CD14-positive monocyte (primary cell): ENCODE measurements around the gene CAND1. TPM values are rescaled to one million over a fixed set of nuclear protein-coding genes. Genes with fewer than 3 reads are reported as not detected.

Experiments
- DNase-seq, 3 donors: peaks; one replicate each; pipeline ENCODE4 v3.0.0-alpha.2; 2011 to 2022
- H2AFZ ChIP-seq: 2 replicates; pipeline ENCODE4 v1.6.0; 2012; ENCODE audit warnings: mild to moderate bottlenecking, low read depth, low read length, inconsistent platforms; ENCODE audit not compliant: insufficient read depth, poor library complexity, severe bottlenecking
- H3K27ac ChIP-seq, 2 donors: 1 replicate in 1 of 2; 2 replicates in 1 of 2; pipeline ENCODE4 v1.5.1; 2012 to 2013; ENCODE audit warnings: low read length in 2 of 2, control low read depth in 1 of 2, inconsistent platforms in 1 of 2, low read depth in 1 of 2, mild to moderate bottlenecking in 1 of 2
- H3K27me3 ChIP-seq, 2 donors: one replicate each; pipeline versions ENCODE4 v1.6.0 to v1.6.1; 2011 to 2013; ENCODE audit warnings: low read length in 2 of 2; ENCODE audit not compliant: control insufficient read depth in 2 of 2, insufficient read depth in 2 of 2
- H3K36me3 ChIP-seq, 2 donors: replicated peaks in 1 of 2; 1 replicate in 1 of 2; 2 replicates in 1 of 2; pipeline versions ENCODE4 v1.5.1 to v1.6.1; 2012 to 2013; ENCODE audit warnings: low read length in 2 of 2, control low read depth in 1 of 2, inconsistent platforms in 1 of 2, mild to moderate bottlenecking in 1 of 2; ENCODE audit not compliant: insufficient read depth in 2 of 2, control insufficient read depth in 1 of 2
- H3K4me1 ChIP-seq, 2 donors: 1 replicate in 1 of 2; 2 replicates in 1 of 2; pipeline versions ENCODE4 v1.5.1 to v1.6.1; 2012 to 2013; ENCODE audit warnings: low read length in 2 of 2, control low read depth in 1 of 2, inconsistent platforms in 1 of 2, mild to moderate bottlenecking in 1 of 2, moderate library complexity in 1 of 2; ENCODE audit not compliant: insufficient read depth in 2 of 2, control insufficient read depth in 1 of 2
- H3K4me2 ChIP-seq: replicated peaks from 2 replicates; pipeline ENCODE3; 2012; ENCODE audit warnings: low read length, moderate library complexity, mild to moderate bottlenecking; ENCODE audit not compliant: poor library complexity, severe bottlenecking; ENCODE audit errors: extremely low read depth
- H3K4me3 ChIP-seq, 3 experiments: fragments of 200-600 bp in 1 of 3; sonication (generic) in 1 of 3; replicated peaks in 1 of 3; 1 replicate in 2 of 3; 2 replicates in 1 of 3; pipeline ENCODE4 v1.5.1; 2011 to 2013; ENCODE audit warnings: low read length in 3 of 3, mild to moderate bottlenecking in 3 of 3, control low read depth in 2 of 3, low read depth in 2 of 3, inconsistent platforms in 1 of 3, moderate library complexity in 1 of 3
- H3K79me2 ChIP-seq: 2 replicates; pipeline ENCODE4 v1.6.0; 2012; ENCODE audit warnings: mild to moderate bottlenecking, control low read depth, inconsistent platforms, low read length, moderate library complexity; ENCODE audit not compliant: insufficient read depth
- H3K9ac ChIP-seq: 2 replicates; pipeline ENCODE4 v1.6.0; 2017; ENCODE audit warnings: low read length, mild to moderate bottlenecking; ENCODE audit not compliant: insufficient read depth, poor library complexity, severe bottlenecking
- H3K9me3 ChIP-seq, 2 donors: replicated peaks in 1 of 2; 1 replicate in 1 of 2; 2 replicates in 1 of 2; pipeline versions ENCODE4 v1.5.1 to v1.6.1; 2012 to 2013; ENCODE audit warnings: low read length in 2 of 2, control low read depth in 1 of 2; ENCODE audit not compliant: control insufficient read depth in 1 of 2, insufficient read depth in 1 of 2
- H4K20me1 ChIP-seq: 2 replicates; pipeline ENCODE4 v1.6.0; 2012; ENCODE audit warnings: mild to moderate bottlenecking, low read length, control low read depth, moderate library complexity; ENCODE audit not compliant: insufficient read depth
- H3K27ac Mint-ChIP-seq, 7 donors: one replicate each; pipeline ENCODE4 v1.8.0; 2020; ENCODE audit warnings: mild to moderate bottlenecking in 7 of 7, mixed read lengths in 7 of 7, moderate library complexity in 6 of 7, inconsistent platforms in 2 of 7
- H3K27me3 Mint-ChIP-seq, 3 donors: one replicate each; pipeline ENCODE4 v1.8.0; 2021 to 2022; ENCODE audit warnings: low read depth in 3 of 3, mild to moderate bottlenecking in 3 of 3, mixed read lengths in 3 of 3, moderate library complexity in 3 of 3, inconsistent platforms in 1 of 3
- H3K36me3 Mint-ChIP-seq, 2 donors: one replicate each; pipeline ENCODE4 v1.8.0; 2020; ENCODE audit warnings: mixed read lengths in 2 of 2, inconsistent platforms in 1 of 2, mild to moderate bottlenecking in 1 of 2
- H3K4me1 Mint-ChIP-seq: one replicate; pipeline ENCODE4 v1.8.0; 2020; ENCODE audit warnings: mild to moderate bottlenecking, mixed read lengths
- H3K4me3 Mint-ChIP-seq, 2 donors: one replicate each; pipeline ENCODE4 v1.8.0; 2020; ENCODE audit warnings: mild to moderate bottlenecking in 2 of 2, mixed read lengths in 2 of 2, moderate library complexity in 1 of 2
- H3K9me3 Mint-ChIP-seq, 7 donors: one replicate each; pipeline ENCODE4 v1.8.0; 2020 to 2022; ENCODE audit warnings: mixed read lengths in 7 of 7, mild to moderate bottlenecking in 6 of 7, moderate library complexity in 6 of 7, inconsistent platforms in 2 of 7
- CTCF ChIP-seq: fragments of 200-600 bp; IDR thresholded peaks from one replicate; pipeline ENCODE4 v1.8.0; 2022; ENCODE audit warnings: antibody characterized with exemption, mild to moderate bottlenecking
- WGBS: methylation state at CpG from one replicate; pipeline ENCODE4 v1.1.5; 2013; ENCODE audit warnings: missing lambda C conversion rate; ENCODE audit not compliant: insufficient coverage; 5-methylcytosine and 5-hydroxymethylcytosine counted together
- intact Hi-C, 2 donors: fragments of 100-400 bp; cut with micrococcal nuclease; formaldehyde crosslinking; loops; one replicate each; pipeline versions ENCODE4 v1.15.0 to v1.15.1; 2023
- polyA plus RNA-seq, 3 donors: library from polyadenylated mRNA; depleted of rRNA in 1 of 3; unstranded in 2 of 3; stranded (reverse) in 1 of 3; fragments of 300-500 nt in 2 of 3; fragments of >200 nt in 1 of 3; fragmentation: Illumina TruSeq in 2 of 3; gene quantifications; 1 replicate in 2 of 3; 2 replicates in 1 of 3; pipeline ENCODE4 v1.2.3, GENCODE V29; 2012 to 2021

The CAND1 gene
- polyA plus RNA-seq, 3 donors, result 12.3 to 29.4 (median 20.9) TPM

- no peaks in the 10 kb centered on the region for H3K36me3 Mint-ChIP-seq
- TF ChIP-seq CTCF, result no peak
- Histone ChIP-seq H2AFZ (no peak overlapping the region), H3K27me3 (no peaks in the 10 kb centered on the region), H3K79me2 (no peaks in the 10 kb centered on the region), H3K9ac (no peak overlapping the region), H3K36me3 (no peaks in the 10 kb centered on the region), H3K4me1 (no peaks in the 10 kb centered on the region), H3K9me3 (peaks cover 0 to 5% of the 10 kb centered on the region in 2 donors), H3K4me2 (no peak overlapping the region), H4K20me1 (no peaks in the 10 kb centered on the region), H3K27ac (no peak overlapping the region), H3K4me3 (no peak overlapping the region)
- intact Hi-C loops, result no loop called here
- H3K9me3 Mint-ChIP-seq, result peaks cover 7 to 18% (median 15%) of the 10 kb centered on the region in 7 donors
- H3K27me3 Mint-ChIP-seq, result no peaks in the 10 kb centered on the region
- no peaks in the 10 kb centered on the region for H3K4me1 Mint-ChIP-seq
- H3K27ac Mint-ChIP-seq, result no peak overlapping the region
- WGBS, result no CpG with 5 or more reads among the region's 2 CpGs
- DNase-seq, result no peak
- H3K4me3 Mint-ChIP-seq, result no peak overlapping the region
Measured at GRCh38 chr12:67344979-67345710, 76.0 kb downstream of the CAND1 start.

- Mint-ChIP-seq H3K36me3 (no peaks in the 10 kb centered on the region), H3K27ac (no peak overlapping the region), H3K4me3 (no peak overlapping the region), H3K9me3 (peaks cover 4 to 16% (median 12%) of the 10 kb centered on the region in 7 donors), H3K4me1 (no peaks in the 10 kb centered on the region), H3K27me3 (peaks cover 0 to 3% (median 2%) of the 10 kb centered on the region in 3 donors)
- H3K36me3 ChIP-seq, result no peaks in the 10 kb centered on the region
- no peaks in the 10 kb centered on the region for H4K20me1 ChIP-seq
- no peak overlapping the region for H3K27ac ChIP-seq
- H3K4me2 ChIP-seq, result no peak overlapping the region
- intact Hi-C loops, result no loop called here
- H3K4me1 ChIP-seq, result no peaks in the 10 kb centered on the region
- H2AFZ ChIP-seq, result no peak overlapping the region
- no peak overlapping the region for H3K9ac ChIP-seq
- H3K27me3 ChIP-seq, result no peaks in the 10 kb centered on the region
- H3K79me2 ChIP-seq, result no peaks in the 10 kb centered on the region
- 100% methylated on average over 1 of the region's 2 CpGs for WGBS
- no peak for DNase-seq
- TF ChIP-seq CTCF, result no peak
- H3K4me3 ChIP-seq, result no peak overlapping the region
- peaks cover 0 to 5% of the 10 kb centered on the region in 2 donors for H3K9me3 ChIP-seq
Measured at GRCh38 chr12:67348683-67349082, 79.5 kb downstream of the CAND1 start.
